Germinal center (tissue), 1 donor: ENCODE results near the gene GSE1.

ENCODE experiments used
- DNase-seq: peaks from one replicate; pipeline ENCODE4 v3.0.0; 2012; ENCODE audit warnings: mixed read lengths, low spot score

Gene GSE1

GRCh38 chr16:85574672-85575475 lies 38.2 kb upstream of the GSE1 start:
- DNase-seq = no peak

- no peak for DNase-seq
These were observed 37.2 kb upstream of the GSE1 start for GRCh38 chr16:85575920-85576319.

GRCh38 chr16:85576944-85577343 lies 36.2 kb upstream of the GSE1 start:
- no peak for DNase-seq

- no peak for DNase-seq
These were observed 35.1 kb upstream of the GSE1 start for GRCh38 chr16:85577899-85578598.

GRCh38 chr16:85578599-85578948 lies 34.5 kb upstream of the GSE1 start:
- DNase-seq = no peak

GRCh38 chr16:85579191-85579590 lies 33.9 kb upstream of the GSE1 start:
- no peak for DNase-seq

GRCh38 chr16:85579923-85580580 lies 33.1 kb upstream of the GSE1 start:
- no peak for DNase-seq

GRCh38 chr16:85580684-85581083 lies 32.4 kb upstream of the GSE1 start:
- DNase-seq = no peak

- no peak for DNase-seq
These were observed 30.7 kb upstream of the GSE1 start for GRCh38 chr16:85582229-85582991.

- DNase-seq = no peak
These were observed 29.5 kb upstream of the GSE1 start for GRCh38 chr16:85583491-85584181.

GRCh38 chr16:85584267-85584666 lies 28.9 kb upstream of the GSE1 start:
- no peak for DNase-seq

- DNase-seq = no peak
These were observed 28.3 kb upstream of the GSE1 start for GRCh38 chr16:85584819-85585282.

GRCh38 chr16:85585711-85586110 lies 27.4 kb upstream of the GSE1 start:
- DNase-seq = no peak

GRCh38 chr16:85586380-85587104 lies 26.6 kb upstream of the GSE1 start:
- DNase-seq = no peak

- no peak for DNase-seq
These were observed 25.2 kb upstream of the GSE1 start for GRCh38 chr16:85587762-85588556.

- no peak for DNase-seq
These were observed 24.3 kb upstream of the GSE1 start for GRCh38 chr16:85588562-85589503.

GRCh38 chr16:85589688-85590505 lies 23.2 kb upstream of the GSE1 start:
- no peak for DNase-seq

GRCh38 chr16:85590506-85590832 lies 22.7 kb upstream of the GSE1 start:
- DNase-seq = no peak
